Activated naive CD8-positive, alpha-beta T cell treated with anti-CD3 and anti-CD28 coated beads, Interleukin-2, amount 50 U/mL, for 16 hours (primary cell): ENCODE measurements around the gene PLCH1.

Source experiments
- DNase-seq: peaks from one replicate; pipeline ENCODE4 v3.0.0-alpha.2; 2020; ENCODE audit warnings: low read depth, low spot score

PLCH1 gene

GRCh38 chr3:155485897-155486296, 259.0 kb downstream of the PLCH1 start:
- no peak for DNase-seq

GRCh38 chr3:155481591-155481990, 263.3 kb downstream of the PLCH1 start:
- DNase-seq, result no peak

- no peak for DNase-seq
Measured at GRCh38 chr3:155481089-155481488, 263.8 kb downstream of the PLCH1 start.

- no peak for DNase-seq
Measured at GRCh38 chr3:155465664-155466063, 279.2 kb downstream of the PLCH1 start.

GRCh38 chr3:155462672-155463071, 282.2 kb downstream of the PLCH1 start:
- DNase-seq, result no peak

- no peak for DNase-seq
Measured at GRCh38 chr3:155457591-155457990, 287.3 kb downstream of the PLCH1 start.

GRCh38 chr3:155455765-155456164, 289.1 kb downstream of the PLCH1 start:
- no peak for DNase-seq

GRCh38 chr3:155453512-155453911, 291.4 kb downstream of the PLCH1 start:
- no peak for DNase-seq

GRCh38 chr3:155449613-155450267, 295.1 kb downstream of the PLCH1 start:
- DNase-seq, result no peak

GRCh38 chr3:155448531-155448930, 296.3 kb downstream of the PLCH1 start:
- no peak for DNase-seq

GRCh38 chr3:155446366-155446765, 298.5 kb downstream of the PLCH1 start:
- DNase-seq, result no peak

GRCh38 chr3:155444771-155445170, 300.1 kb downstream of the PLCH1 start:
- no peak for DNase-seq

- no peak for DNase-seq
Measured at GRCh38 chr3:155443815-155444214, 301.1 kb downstream of the PLCH1 start.

GRCh38 chr3:155442072-155442471, 302.8 kb downstream of the PLCH1 start:
- no peak for DNase-seq

- DNase-seq, result no peak
Measured at GRCh38 chr3:155441506-155441905, 303.4 kb downstream of the PLCH1 start.

- no peak for DNase-seq
Measured at GRCh38 chr3:155441026-155441425, 303.8 kb downstream of the PLCH1 start.

GRCh38 chr3:155435821-155436220, 309.1 kb downstream of the PLCH1 start:
- no peak for DNase-seq

GRCh38 chr3:155431856-155432570, 312.9 kb downstream of the PLCH1 start:
- DNase-seq, result no peak

GRCh38 chr3:155428563-155428962, 316.3 kb downstream of the PLCH1 start:
- no peak for DNase-seq

- DNase-seq, result no peak
Measured at GRCh38 chr3:155426524-155427230, 318.2 kb downstream of the PLCH1 start.

- DNase-seq, result no peak
Measured at GRCh38 chr3:155425396-155425795, 319.5 kb downstream of the PLCH1 start.

GRCh38 chr3:155424323-155424710, 320.6 kb downstream of the PLCH1 start:
- no peak for DNase-seq
